Left renal cortex interstitium (tissue), 4 donors: ENCODE measurements around the gene KDM7A. TPM values are rescaled to one million over a fixed set of nuclear protein-coding genes. Genes with fewer than 3 reads are reported as not detected.
A peak's percentile ranks its signal among the peaks of the same experiment; 100 is the strongest.
"Not testable (repeated sequence)": the region's sequence is repeated elsewhere in the genome, so short reads cannot be mapped to it uniquely, and the experiment has no call there.

Experiments
- DNase-seq, 4 donors: peaks; one replicate each; pipeline ENCODE4 v3.0.0-alpha.2; 2013; ENCODE audit warnings: low read depth in 4 of 4, low spot score in 2 of 4, missing footprints in 1 of 4
- polyA plus RNA-seq, 4 donors: library from polyadenylated mRNA; unstranded; fragments of 120-200 nt; gene quantifications; one replicate each; pipeline ENCODE4 v1.2.1, GENCODE V29; 2013; ENCODE audit not compliant: insufficient read length in 4 of 4

Gene KDM7A
- 10 to 100 TPM in 3 of 4 donors, 1 to 10 TPM in 1; 9.5 to 17.0 (median 13.0) TPM for polyA plus RNA-seq

GRCh38 chr7:140176811-140177702 is at the start of gene KDM7A:
Gene KDM7A, minus strand, starts transcription at chr7:140176983. Its CDS starts 46 bp downstream, at chr7:140176937.
- DNase-seq = peak; percentile 63 to 90 (median 86)

GRCh38 chr7:140225562-140226249 is 48.9 kb upstream of the KDM7A start:
- DNase-seq = no peak

GRCh38 chr7:140223515-140224221 is 46.9 kb upstream of the KDM7A start:
- no peak for DNase-seq

- DNase-seq = no peak
These were observed 46.0 kb upstream of the KDM7A start for GRCh38 chr7:140222814-140223213.

GRCh38 chr7:140219672-140220524 is 43.1 kb upstream of the KDM7A start:
- DNase-seq = no peak

GRCh38 chr7:140218656-140219055 is 41.9 kb upstream of the KDM7A start:
- no peak for DNase-seq

- no peak for DNase-seq
These were observed 41.1 kb upstream of the KDM7A start for GRCh38 chr7:140217750-140218501.

GRCh38 chr7:140215281-140215680 is 38.5 kb upstream of the KDM7A start:
- no peak for DNase-seq

GRCh38 chr7:140214075-140214684 is 37.4 kb upstream of the KDM7A start:
- no peak for DNase-seq

GRCh38 chr7:140213684-140214074 is 36.9 kb upstream of the KDM7A start:
- no peak for DNase-seq

- DNase-seq = no peak
These were observed 35.5 kb upstream of the KDM7A start for GRCh38 chr7:140212100-140212881.

GRCh38 chr7:140211698-140212097 is 34.9 kb upstream of the KDM7A start:
- no peak for DNase-seq

- no peak for DNase-seq
These were observed 33.3 kb upstream of the KDM7A start for GRCh38 chr7:140209866-140210609.

- DNase-seq = no peak
These were observed 30.0 kb upstream of the KDM7A start for GRCh38 chr7:140206616-140207389.

GRCh38 chr7:140205600-140205999 is 28.8 kb upstream of the KDM7A start:
- no peak for DNase-seq

GRCh38 chr7:140203556-140203955 is 26.8 kb upstream of the KDM7A start:
- DNase-seq = no peak

GRCh38 chr7:140202942-140203341 is 26.2 kb upstream of the KDM7A start:
- DNase-seq = not testable (repeated sequence)
